ENCODE results near the gene SH3BP4.

The SH3BP4 gene

GRCh38 chr2:234967201-234967869, 15.5 kb downstream of the SH3BP4 start:
- DNase-seq = no peak

GRCh38 chr2:234967870-234968208, 16.0 kb downstream of the SH3BP4 start:
- DNase-seq = no peak

GRCh38 chr2:234968631-234969305, 17.0 kb downstream of the SH3BP4 start:
- no peak for DNase-seq

- DNase-seq = no peak
These were observed 17.7 kb downstream of the SH3BP4 start for GRCh38 chr2:234969306-234970098.

- no peak for DNase-seq
These were observed 18.3 kb downstream of the SH3BP4 start for GRCh38 chr2:234970099-234970440.

GRCh38 chr2:234970477-234970882, 18.7 kb downstream of the SH3BP4 start:
- no peak for DNase-seq

GRCh38 chr2:234971496-234971895, 19.7 kb downstream of the SH3BP4 start:
- no peak for DNase-seq

- DNase-seq = no peak
These were observed 21.2 kb downstream of the SH3BP4 start for GRCh38 chr2:234973008-234973407.

GRCh38 chr2:234974501-234975385, 22.9 kb downstream of the SH3BP4 start:
- DNase-seq = no peak

- no peak for DNase-seq
These were observed 23.8 kb downstream of the SH3BP4 start for GRCh38 chr2:234975611-234976010.

- no peak for DNase-seq
These were observed 24.8 kb downstream of the SH3BP4 start for GRCh38 chr2:234976479-234977227.

- DNase-seq = no peak
These were observed 25.4 kb downstream of the SH3BP4 start for GRCh38 chr2:234977228-234977679.

GRCh38 chr2:234978466-234979203, 26.8 kb downstream of the SH3BP4 start:
- DNase-seq = no peak

GRCh38 chr2:234979204-234980167, 27.7 kb downstream of the SH3BP4 start:
- no peak for DNase-seq

GRCh38 chr2:234980451-234981187, 28.8 kb downstream of the SH3BP4 start:
- peak; percentile 54 for DNase-seq

GRCh38 chr2:234981197-234982095, 29.6 kb downstream of the SH3BP4 start:
- DNase-seq = peak; percentile 73

- no peak for DNase-seq
These were observed 30.4 kb downstream of the SH3BP4 start for GRCh38 chr2:234982096-234982834.

All from right kidney (tissue), 1 donor.